AG09319 (cell line): ENCODE measurements around the gene OCIAD1.
"Not testable (repeated sequence)": the region's sequence is repeated elsewhere in the genome, so short reads cannot be mapped to it uniquely, and the experiment has no call there.

Experiments used
- DNase-seq: peaks from one replicate; pipeline ENCODE4 v3.0.0-alpha.2; 2010; ENCODE audit warnings: low read depth; ENCODE audit errors: extremely low read depth
- TF ChIP-seq, protein P1 (sequence below): IDR thresholded peaks from 2 replicates; pipeline ENCODE4 v1.5.1; 2011; ENCODE audit warnings: low read depth, mild to moderate bottlenecking, inconsistent platforms, low read length, moderate library complexity

The OCIAD1 gene

DNA sequence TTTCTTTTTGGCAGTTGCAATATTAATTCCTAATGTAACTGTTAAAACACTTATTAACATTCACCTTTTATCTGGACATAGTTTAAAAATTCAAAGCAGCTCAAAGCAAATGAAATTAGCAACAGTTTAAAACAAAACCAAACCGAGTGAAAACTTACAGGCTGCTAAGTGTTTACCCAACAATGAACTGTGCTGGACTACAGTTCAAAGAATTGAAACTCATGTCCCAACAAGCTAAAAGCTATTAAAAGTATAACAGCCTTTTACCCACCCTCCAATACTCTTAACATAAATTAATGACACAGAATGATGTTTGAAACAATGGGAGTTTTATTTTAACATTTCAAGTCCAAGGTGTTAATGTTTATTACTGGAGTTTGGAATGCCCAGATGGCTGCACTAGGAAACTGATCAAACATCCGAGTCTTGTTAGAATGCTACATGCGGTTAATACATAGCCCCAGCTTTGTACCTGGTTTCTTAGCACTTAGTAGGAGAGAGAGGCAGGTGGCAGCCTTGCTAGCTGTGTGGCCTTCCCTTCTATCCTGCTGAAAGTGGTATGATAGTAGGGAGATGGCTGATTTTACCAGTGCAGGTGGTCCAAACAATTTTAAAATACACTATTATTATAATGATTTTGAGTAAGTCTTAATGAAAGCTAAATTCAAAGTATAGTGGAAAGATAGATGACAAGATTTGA, 29.7 kb upstream of the OCIAD1 start:
- TF ChIP-seq, protein P1, sequence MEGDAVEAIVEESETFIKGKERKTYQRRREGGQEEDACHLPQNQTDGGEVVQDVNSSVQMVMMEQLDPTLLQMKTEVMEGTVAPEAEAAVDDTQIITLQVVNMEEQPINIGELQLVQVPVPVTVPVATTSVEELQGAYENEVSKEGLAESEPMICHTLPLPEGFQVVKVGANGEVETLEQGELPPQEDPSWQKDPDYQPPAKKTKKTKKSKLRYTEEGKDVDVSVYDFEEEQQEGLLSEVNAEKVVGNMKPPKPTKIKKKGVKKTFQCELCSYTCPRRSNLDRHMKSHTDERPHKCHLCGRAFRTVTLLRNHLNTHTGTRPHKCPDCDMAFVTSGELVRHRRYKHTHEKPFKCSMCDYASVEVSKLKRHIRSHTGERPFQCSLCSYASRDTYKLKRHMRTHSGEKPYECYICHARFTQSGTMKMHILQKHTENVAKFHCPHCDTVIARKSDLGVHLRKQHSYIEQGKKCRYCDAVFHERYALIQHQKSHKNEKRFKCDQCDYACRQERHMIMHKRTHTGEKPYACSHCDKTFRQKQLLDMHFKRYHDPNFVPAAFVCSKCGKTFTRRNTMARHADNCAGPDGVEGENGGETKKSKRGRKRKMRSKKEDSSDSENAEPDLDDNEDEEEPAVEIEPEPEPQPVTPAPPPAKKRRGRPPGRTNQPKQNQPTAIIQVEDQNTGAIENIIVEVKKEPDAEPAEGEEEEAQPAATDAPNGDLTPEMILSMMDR, result no peak
- no peak for DNase-seq

DNA sequence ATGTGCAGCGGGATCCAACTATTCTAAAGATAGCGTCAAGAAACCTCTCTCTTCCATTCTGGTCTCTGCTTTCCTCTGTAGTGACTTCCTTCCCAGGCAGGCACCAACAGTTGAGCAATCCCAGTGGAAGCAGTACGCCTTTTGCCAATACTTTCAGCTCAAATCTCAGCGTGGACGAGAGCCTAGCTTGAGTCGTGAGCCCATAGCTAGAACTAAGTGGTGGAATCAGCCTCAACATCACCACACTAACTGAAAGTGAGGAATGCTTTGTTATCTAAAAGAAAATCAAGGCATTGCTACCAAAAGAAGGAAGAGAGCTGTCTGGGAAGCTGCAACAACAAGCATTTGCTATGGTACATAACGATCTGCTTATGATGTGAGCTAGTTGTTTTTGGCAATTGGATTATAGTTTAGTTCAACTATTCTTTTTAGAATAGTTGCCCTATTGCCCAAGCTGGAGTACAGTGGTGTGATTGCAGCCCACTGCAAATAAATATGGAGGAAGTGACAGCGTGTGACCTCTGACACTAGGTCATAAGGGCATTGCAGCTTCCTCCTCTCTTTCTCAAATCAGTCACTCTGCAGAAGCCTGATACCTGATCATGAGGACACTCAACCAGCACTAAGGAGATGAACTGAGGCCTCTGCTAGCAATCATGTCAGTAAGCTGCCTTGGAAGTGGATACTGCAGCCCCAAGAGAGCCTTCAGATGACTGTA, 26.1 kb upstream of the OCIAD1 start:
- TF ChIP-seq, protein P1, result no peak
- no peak for DNase-seq

GRCh38 chr4:48812866-48813265, 18.0 kb upstream of the OCIAD1 start:
- TF ChIP-seq, protein P1, result no peak
- DNase-seq, result no peak

- DNase-seq, result no peak
- TF ChIP-seq, protein P1, result no peak
Measured at GRCh38 chr4:48813964-48814363, 16.9 kb upstream of the OCIAD1 start.

DNA sequence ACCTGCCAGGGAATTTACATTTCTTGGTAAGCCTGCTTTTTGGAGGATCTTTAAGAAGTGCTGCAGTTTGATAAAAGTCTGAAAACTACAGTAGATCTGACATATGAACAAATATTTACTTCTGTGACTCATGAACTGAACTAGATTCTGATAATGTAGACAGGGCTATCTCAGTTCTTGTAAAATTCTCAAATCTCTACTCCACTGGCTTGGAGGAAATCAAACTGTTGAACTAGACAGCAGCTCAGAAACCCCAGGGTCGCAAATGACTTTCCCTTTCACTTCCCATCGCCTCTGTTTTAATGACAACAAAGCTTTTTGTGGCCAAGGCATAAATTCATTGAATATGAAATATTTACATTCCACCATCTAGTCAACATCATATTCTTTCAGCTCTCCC, 15.4 kb upstream of the OCIAD1 start:
- DNase-seq, result no peak
- TF ChIP-seq, protein P1, result no peak

DNA sequence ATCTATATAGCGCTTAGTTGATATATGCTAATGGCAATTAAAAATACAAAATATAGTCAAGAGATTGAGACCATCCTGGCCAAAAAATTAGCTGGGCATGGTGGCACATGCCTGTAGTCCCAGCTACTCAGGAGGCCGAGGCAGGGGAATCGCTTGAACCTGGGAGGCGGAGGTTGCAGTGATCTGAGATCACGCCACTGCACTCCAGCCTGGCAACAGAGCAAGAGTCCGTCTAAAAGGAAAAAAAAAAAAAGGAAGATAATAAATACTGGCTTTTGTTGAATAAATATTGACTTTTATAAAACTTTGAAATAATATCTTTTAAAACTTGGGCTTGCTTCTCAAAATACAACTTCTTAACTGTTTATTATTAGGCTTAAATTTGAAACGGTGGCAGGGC, 14.6 kb upstream of the OCIAD1 start:
- DNase-seq, result not testable (repeated sequence)

DNA sequence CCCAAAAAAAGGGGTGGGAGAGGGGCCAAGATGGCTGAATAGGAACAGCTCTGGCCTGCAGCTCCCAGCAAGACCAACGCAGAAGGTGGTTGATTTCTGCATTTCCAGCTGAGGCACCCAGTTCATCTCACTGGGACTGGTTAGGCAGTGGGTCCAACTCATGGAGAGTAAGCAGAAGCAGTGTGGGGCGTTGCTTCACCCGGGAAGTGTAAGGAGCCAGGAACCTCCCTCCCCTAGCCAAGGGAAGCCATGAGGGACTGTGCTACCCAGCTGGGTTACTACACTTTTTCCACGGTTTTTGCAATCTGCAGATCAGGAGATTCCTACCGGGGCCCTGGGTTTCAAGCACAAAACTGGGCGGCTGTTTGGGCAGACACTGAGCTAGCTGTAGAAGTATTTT, 13.9 kb upstream of the OCIAD1 start:
- DNase-seq, result no peak
- TF ChIP-seq, protein P1, result no peak

DNA sequence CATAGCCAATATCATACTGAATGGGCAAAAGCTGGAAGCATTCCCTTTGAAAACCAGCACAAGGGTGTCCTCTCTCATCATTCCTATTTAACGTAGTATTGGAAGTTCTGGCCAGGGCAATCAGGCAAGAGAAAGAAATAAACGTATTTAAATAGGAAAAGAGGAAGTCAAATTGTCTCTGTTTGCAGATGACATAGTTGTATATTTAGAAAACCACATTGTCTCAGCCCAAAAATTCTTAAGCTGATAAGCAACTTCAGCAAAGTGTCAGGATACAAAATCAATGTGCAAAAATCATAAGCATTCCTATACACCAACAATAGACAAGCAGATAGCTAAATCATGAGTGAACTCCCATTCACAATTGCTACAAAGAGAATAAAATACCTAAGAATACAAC, 9.5 kb upstream of the OCIAD1 start:
- not testable (repeated sequence) for DNase-seq
